ENCODE results near the gene RNASE12. TPM values are rescaled to one million over a fixed set of nuclear protein-coding genes. Genes with fewer than 3 reads are reported as not detected.

The RNASE12 gene
- total RNA-seq, 1 experiment from 2014 or later: not detected

GRCh38 chr14:20607617-20608016 is 16.4 kb upstream of the RNASE12 start:
- no peak overlapping the region for H4K91ac ChIP-seq (ENCODE audit: insufficient read length, low read depth, low read length)
- no peaks in the 10 kb centered on the region for H3K9me3 ChIP-seq (ENCODE audit: control insufficient read depth, low read depth, low read length)
- H3K27me3 ChIP-seq (ENCODE audit: insufficient read depth, low read length): no peaks in the 10 kb centered on the region
- no peaks in the 10 kb centered on the region; the same call in 1 of the 2 replicates for H3K4me1 ChIP-seq (ENCODE audit: insufficient read depth, low read length)
- H3K4ac ChIP-seq (ENCODE audit: low read depth, low read length): no peak overlapping the region
- Mint-ChIP-seq H3K27ac (no peak overlapping the region), H3K9me3 (no peaks in the 10 kb centered on the region; a peak in 1 of 5 replicates), H3K27me3 (ENCODE audit: low read depth) (no peaks in the 10 kb centered on the region), H3K4me3 (no peak overlapping the region), H3K36me3 (ENCODE audit: insufficient read depth in 1 of 3, low read depth in 3 of 3) (no peaks in the 10 kb centered on the region), H3K4me1 (peaks cover 8 to 9% of the 10 kb centered on the region in 2 experiments)
- no peak for DNase-seq
- no peak overlapping the region for H3K9ac ChIP-seq (ENCODE audit: extremely low read depth, insufficient read length, low read length)
- H2BK5ac ChIP-seq (ENCODE audit: insufficient read length, low read length): no peak overlapping the region
- H3K56ac ChIP-seq (ENCODE audit: insufficient read length, low read depth, low read length): no peak overlapping the region
- H3K18ac ChIP-seq (ENCODE audit: insufficient read length, low read depth, low read length): no peak overlapping the region
- H3K79me1 ChIP-seq (ENCODE audit: insufficient read depth, low read depth, low read length, poor library complexity, severe bottlenecking): no peaks in the 10 kb centered on the region
- no peak overlapping the region for H2AK5ac ChIP-seq (ENCODE audit: insufficient read length, low read length)
- H3K23ac ChIP-seq (ENCODE audit: insufficient read length, low read depth, low read length): no peak overlapping the region
- H3K27ac ChIP-seq (ENCODE audit: insufficient read length, low read depth, low read length): no peak overlapping the region
- H3K79me2 ChIP-seq (ENCODE audit: insufficient read depth, low read length): no peaks in the 10 kb centered on the region
- H3K23me2 ChIP-seq (ENCODE audit: insufficient read length, low read depth, low read length, poor library complexity, severe bottlenecking): peaks cover 5% of the 10 kb centered on the region
- no peak overlapping the region for H2BK120ac ChIP-seq (ENCODE audit: low read depth, low read length, poor library complexity, severe bottlenecking)
- TF ChIP-seq, protein P1, sequence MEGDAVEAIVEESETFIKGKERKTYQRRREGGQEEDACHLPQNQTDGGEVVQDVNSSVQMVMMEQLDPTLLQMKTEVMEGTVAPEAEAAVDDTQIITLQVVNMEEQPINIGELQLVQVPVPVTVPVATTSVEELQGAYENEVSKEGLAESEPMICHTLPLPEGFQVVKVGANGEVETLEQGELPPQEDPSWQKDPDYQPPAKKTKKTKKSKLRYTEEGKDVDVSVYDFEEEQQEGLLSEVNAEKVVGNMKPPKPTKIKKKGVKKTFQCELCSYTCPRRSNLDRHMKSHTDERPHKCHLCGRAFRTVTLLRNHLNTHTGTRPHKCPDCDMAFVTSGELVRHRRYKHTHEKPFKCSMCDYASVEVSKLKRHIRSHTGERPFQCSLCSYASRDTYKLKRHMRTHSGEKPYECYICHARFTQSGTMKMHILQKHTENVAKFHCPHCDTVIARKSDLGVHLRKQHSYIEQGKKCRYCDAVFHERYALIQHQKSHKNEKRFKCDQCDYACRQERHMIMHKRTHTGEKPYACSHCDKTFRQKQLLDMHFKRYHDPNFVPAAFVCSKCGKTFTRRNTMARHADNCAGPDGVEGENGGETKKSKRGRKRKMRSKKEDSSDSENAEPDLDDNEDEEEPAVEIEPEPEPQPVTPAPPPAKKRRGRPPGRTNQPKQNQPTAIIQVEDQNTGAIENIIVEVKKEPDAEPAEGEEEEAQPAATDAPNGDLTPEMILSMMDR (conservative IDR thresholded peaks at IDR 0.05): no peak
- no peak overlapping the region for H3K4me2 ChIP-seq (ENCODE audit: insufficient read depth, insufficient read length, low read length)
- no peak overlapping the region for H3T11ph ChIP-seq (ENCODE audit: low read length)
- H4K5ac ChIP-seq (ENCODE audit: insufficient read length, low read depth, low read length): no peak overlapping the region
- no peak overlapping the region for H3K14ac ChIP-seq (ENCODE audit: insufficient read depth, low read length)
- H2BK15ac ChIP-seq (ENCODE audit: low read depth, low read length): no peak overlapping the region
- WGBS (ENCODE audit: extremely low coverage, insufficient read length, low lambda C conversion rate): no CpG with 5 or more reads among the region's 5 CpGs
- no peak overlapping the region for H4K8ac ChIP-seq (replicated peaks; ENCODE audit: insufficient read length, low read depth, low read length)
- no peak overlapping the region for H2BK20ac ChIP-seq (ENCODE audit: low read depth, low read length, poor library complexity, severe bottlenecking)
- no peak overlapping the region for H2AFZ ChIP-seq (ENCODE audit: low read length)
- H2BK12ac ChIP-seq (ENCODE audit: insufficient read length, low read depth, low read length): no peak overlapping the region
- no peaks in the 10 kb centered on the region for H4K20me1 ChIP-seq (ENCODE audit: control insufficient read depth, insufficient read depth, insufficient read length)

Data from H9 (cell line).